Colonic mucosa (tissue), 4 donors: ENCODE data around the gene FAR2. TPM values are rescaled to one million over a fixed set of nuclear protein-coding genes. Genes with fewer than 3 reads are reported as not detected.
A peak's percentile ranks its signal among the peaks of the same experiment; 100 is the strongest.

Experiments used
- DNase-seq: peaks from one replicate; pipeline ENCODE4 v3.0.0-alpha.2; 2020
- H3K27ac ChIP-seq: fragments of 200-600 bp; one replicate; pipeline ENCODE4 v1.8.0; 2021
- H3K27me3 ChIP-seq: fragments of 200-600 bp; one replicate; pipeline ENCODE4 v1.8.0; 2021
- H3K36me3 ChIP-seq: fragments of 200-600 bp; one replicate; pipeline ENCODE4 v1.8.0; 2021
- H3K4me1 ChIP-seq: fragments of 200-600 bp; one replicate; pipeline ENCODE4 v1.8.0; 2021; ENCODE audit warnings: mild to moderate bottlenecking
- H3K4me3 ChIP-seq: fragments of 200-600 bp; one replicate; pipeline ENCODE4 v1.8.0; 2021
- H3K9ac ChIP-seq, 2 donors: one replicate each; pipeline ENCODE4 v1.7.0; 2013; ENCODE audit warnings: control low read depth in 2 of 2, low read depth in 2 of 2, low read length in 2 of 2
- H3K9me3 ChIP-seq: fragments of 200-600 bp; one replicate; pipeline ENCODE4 v1.8.0; 2021
- CTCF ChIP-seq: fragments of 200-600 bp; IDR thresholded peaks from one replicate; pipeline ENCODE4 v1.8.0; 2022; ENCODE audit warnings: antibody characterized with exemption, mild to moderate bottlenecking
- intact Hi-C: fragments of 100-400 bp; cut with DNase I; formaldehyde crosslinking; loops from one replicate; pipeline ENCODE4 v1.14.1; 2022
- total RNA-seq, 2 donors: library from RNA; stranded (reverse); fragmentation: NEBNext Ultra II Directional in 1 of 2; extraction: Animal tissue kit (Norgen Biotek cat#: 25700) in 1 of 2; gene quantifications; one replicate each; pipeline ENCODE4 v1.2.1, GENCODE V29; 2021
- donor health status: healthy.
- donor health status: DM: no; HTN: no; CAD: no.
- donor health status: DM: no; HTN: no; CAD: no.

Gene FAR2
- 10 to 100 TPM; 67.4 to 83.6 TPM for total RNA-seq

GRCh38 chr12:29148911-29149690, at the start of gene FAR2:
TSS of gene FAR2 (plus strand) at chr12:29149278. CDS start at chr12:29270450, 121,172 bp downstream.
- Histone ChIP-seq H3K4me3 (peak within 1 kb of the TSS; percentile 78), H3K36me3 (no peaks in the 10 kb centered on the region), H3K27me3 (no peaks in the 10 kb centered on the region), H3K4me1 (peaks cover 3% of the 10 kb centered on the region), H3K9me3 (no peaks in the 10 kb centered on the region), H3K9ac (peak within 1 kb of the TSS; percentile 80 to 94), H3K27ac (peak within 1 kb of the TSS; percentile 84)
- intact Hi-C loops, result no loop called here
- no peak for TF ChIP-seq CTCF
- DNase-seq, result peak; percentile 76

- TF ChIP-seq CTCF, result no peak
- intact Hi-C loops, result no loop called here
- peak overlapping the region; percentile 43 for H3K27ac ChIP-seq
Measured at GRCh38 chr12:29102741-29103140, 46.3 kb upstream of the FAR2 start.

GRCh38 chr12:29103539-29103974, 45.5 kb upstream of the FAR2 start:
- DNase-seq, result no peak
- H3K9ac ChIP-seq, result no peak overlapping the region
- H3K36me3 ChIP-seq, result no peaks in the 10 kb centered on the region
- H3K4me1 ChIP-seq, result no peaks in the 10 kb centered on the region
- no peak overlapping the region for H3K4me3 ChIP-seq
- TF ChIP-seq CTCF, result no peak
- intact Hi-C loops, result no loop called here
- H3K27me3 ChIP-seq, result no peaks in the 10 kb centered on the region
- no peaks in the 10 kb centered on the region for H3K9me3 ChIP-seq
- H3K27ac ChIP-seq, result peak overlapping the region; percentile 43

More at GRCh38 chr12:29102741-29103140, 46.3 kb upstream of the FAR2 start:
- H3K9me3 ChIP-seq, result no peaks in the 10 kb centered on the region
- no peak overlapping the region for H3K9ac ChIP-seq
- no peaks in the 10 kb centered on the region for H3K36me3 ChIP-seq
- DNase-seq, result no peak
- H3K4me3 ChIP-seq, result no peak overlapping the region
- no peaks in the 10 kb centered on the region for H3K27me3 ChIP-seq
- H3K4me1 ChIP-seq, result no peaks in the 10 kb centered on the region

- no peak for TF ChIP-seq CTCF
- Histone ChIP-seq H3K4me3 (no peak overlapping the region), H3K36me3 (no peaks in the 10 kb centered on the region), H3K9me3 (no peaks in the 10 kb centered on the region), H3K27ac (peak overlapping the region; percentile 0), H3K27me3 (no peaks in the 10 kb centered on the region), H3K4me1 (no peaks in the 10 kb centered on the region), H3K9ac (no peak overlapping the region)
- intact Hi-C loops, result no loop called here
- DNase-seq, result no peak
Measured at GRCh38 chr12:29104516-29104915, 44.6 kb upstream of the FAR2 start.

- Histone ChIP-seq H3K4me3 (no peak overlapping the region), H3K27me3 (no peaks in the 10 kb centered on the region), H3K36me3 (no peaks in the 10 kb centered on the region), H3K4me1 (no peaks in the 10 kb centered on the region), H3K27ac (no peak overlapping the region), H3K9me3 (no peaks in the 10 kb centered on the region), H3K9ac (no peak overlapping the region)
- DNase-seq, result no peak
- no peak for TF ChIP-seq CTCF
- intact Hi-C loops, result no loop called here
Measured at GRCh38 chr12:29110506-29111442, 38.3 kb upstream of the FAR2 start.
